ENCODE measurements around the gene PSRC1.
"Not testable (repeated sequence)": the region's sequence is repeated elsewhere in the genome, so short reads cannot be mapped to it uniquely, and the experiment has no call there.

The PSRC1 gene

DNA sequence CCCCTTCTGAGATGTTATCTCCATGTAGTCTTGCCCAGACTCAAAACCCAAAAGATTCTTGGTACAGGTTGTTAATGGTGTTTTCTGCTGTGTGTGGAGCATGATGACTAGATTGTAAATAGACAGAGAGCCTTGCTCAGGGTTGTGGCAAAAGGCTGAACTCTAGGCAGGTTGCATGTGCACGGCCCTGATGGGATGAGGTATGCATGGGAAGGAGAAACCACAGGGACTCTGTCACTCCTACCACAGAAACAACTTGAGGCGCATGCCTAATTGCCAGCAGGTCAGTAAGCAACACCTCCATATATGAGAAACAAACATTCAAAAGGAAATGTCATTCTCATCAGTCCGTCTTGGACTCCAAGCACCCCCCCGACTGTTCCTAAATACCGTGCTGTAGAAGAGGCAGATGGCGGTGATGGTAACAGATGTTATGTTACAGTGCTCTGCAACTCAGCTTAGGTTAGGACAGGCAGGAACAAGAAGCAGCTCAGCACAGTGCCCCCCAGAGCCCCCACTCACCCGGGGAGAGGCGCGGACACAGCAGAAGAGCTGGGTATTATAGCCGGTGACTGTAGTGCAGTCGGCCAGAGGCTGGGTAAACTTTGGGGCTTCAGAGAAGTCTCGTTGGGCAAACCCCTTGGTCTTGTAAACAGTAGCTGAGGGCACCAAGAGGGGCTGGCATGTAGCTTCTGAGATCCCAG lies 12.9 kb upstream of the PSRC1 start:
- no peak for DNase-seq

- no peak for DNase-seq
These were observed 11.5 kb upstream of the PSRC1 start for GRCh38 chr1:109294481-109294880.

- no peak for DNase-seq
These were observed 10.1 kb upstream of the PSRC1 start for GRCh38 chr1:109293026-109293425.

DNA sequence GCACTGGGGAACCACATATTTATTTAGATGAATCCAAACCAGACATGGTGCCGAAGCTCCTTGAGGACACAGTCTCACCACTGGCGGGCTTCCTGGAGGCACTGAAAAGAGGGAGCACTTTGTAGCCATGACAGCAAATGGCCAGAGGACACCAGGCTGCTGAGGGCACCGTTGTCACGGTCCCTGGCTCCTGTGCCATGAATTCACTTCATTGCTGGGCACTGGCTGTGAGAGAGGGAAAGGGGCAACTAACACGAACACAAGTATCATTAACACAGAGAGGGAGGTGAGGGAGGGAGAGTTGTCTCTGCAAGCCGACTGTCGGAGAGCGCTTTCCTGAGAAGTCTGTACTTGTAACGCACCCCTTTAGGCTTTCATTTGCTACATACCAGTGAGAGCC lies 9.4 kb upstream of the PSRC1 start:
- DNase-seq: no peak

- DNase-seq: peak; percentile 56 to 57
These were observed 8.1 kb upstream of the PSRC1 start for GRCh38 chr1:109290998-109291397.

DNA sequence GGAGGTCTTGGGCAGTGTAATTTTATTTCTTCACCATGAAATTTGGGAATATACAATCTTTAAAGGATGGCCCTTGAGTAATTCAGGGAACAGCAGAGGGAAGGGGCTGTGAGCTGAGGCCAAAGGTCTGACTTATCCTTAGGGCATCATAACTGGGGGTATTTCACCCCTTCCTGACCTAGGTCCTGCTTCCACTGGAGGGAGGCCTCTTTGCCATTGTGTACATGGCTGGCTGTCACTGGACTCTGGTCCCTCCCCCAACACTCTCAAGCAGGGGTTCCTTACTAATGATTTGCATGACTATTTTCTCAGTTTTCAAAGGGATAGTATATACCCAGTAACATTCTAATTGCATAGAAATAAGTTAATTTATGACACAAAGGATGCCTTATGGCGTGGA lies 7.2 kb upstream of the PSRC1 start:
- DNase-seq: no peak

GRCh38 chr1:109286762-109287161 lies 3.8 kb upstream of the PSRC1 start:
- DNase-seq: not testable (repeated sequence)

DNA sequence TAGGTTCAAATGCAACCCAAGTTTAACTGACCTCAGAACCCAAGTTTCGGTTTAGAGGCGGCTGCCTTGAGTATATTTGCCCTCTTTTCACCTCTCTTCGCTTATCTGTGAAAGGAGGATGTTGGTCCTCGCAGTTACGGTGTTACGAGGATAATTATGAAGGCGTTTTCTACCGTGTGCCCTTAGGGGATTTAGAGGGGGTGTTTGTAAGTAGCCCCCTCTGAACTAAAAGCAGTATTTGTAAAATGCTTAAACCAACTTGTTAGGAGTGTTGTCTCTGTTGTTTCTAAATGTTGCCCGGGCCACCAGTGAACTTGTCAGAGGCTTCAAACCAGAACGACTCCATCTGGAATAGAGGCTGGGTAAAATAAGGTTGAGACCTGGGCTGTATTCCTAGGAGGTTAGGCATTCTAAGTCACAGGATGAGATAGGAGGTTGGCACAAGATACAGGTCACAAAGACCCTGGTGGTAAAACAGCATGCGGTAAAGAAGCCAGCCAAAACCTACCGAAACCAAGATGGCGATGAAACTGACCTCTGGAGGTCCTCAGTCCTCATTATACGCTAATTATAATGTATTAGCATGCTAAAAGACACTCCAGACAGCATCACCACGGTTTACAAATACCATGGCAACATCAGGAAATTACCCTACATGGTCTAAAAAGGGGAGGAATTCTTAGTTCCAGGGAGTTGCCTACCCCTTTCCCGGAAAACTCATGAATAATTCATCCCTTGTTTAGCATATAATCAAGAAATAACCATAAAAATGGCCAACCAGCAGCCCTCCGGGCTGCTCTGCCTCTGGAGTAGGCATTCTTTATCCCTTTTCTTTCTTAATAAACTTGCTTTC lies 1.0 kb upstream of the PSRC1 start:
- DNase-seq: no peak

DNA sequence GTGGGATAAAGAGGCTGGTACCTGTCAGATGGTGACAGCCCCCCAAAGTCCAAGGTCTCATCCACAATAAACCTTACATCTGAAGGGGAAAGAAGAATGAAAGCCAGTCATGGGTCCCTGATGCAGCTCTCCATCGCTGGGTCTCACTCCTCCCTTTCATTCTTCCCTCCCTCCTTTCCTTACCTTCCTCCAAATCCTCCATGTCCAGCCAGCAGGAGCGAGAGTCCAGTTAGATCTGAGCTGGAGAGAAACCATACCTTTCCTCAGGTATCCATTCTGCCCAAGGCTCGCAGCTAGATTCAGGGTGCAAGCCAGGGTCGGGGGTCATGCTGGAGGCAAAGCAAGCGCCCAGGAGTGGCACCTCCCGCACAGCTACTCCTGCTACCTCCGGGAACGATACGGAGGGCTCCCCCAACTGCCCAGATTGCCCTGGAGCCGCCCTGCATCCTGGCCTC lies 421 bp downstream of the PSRC1 start:
- DNase-seq: no peak

- DNase-seq: peak; percentile 48 to 55
These were observed 1.1 kb downstream of the PSRC1 start for GRCh38 chr1:109281680-109282496.

- DNase-seq: no peak
These were observed 2.1 kb downstream of the PSRC1 start for GRCh38 chr1:109280862-109281261.

GRCh38 chr1:109279615-109280278 lies 3.2 kb downstream of the PSRC1 start:
- DNase-seq: no peak

DNA sequence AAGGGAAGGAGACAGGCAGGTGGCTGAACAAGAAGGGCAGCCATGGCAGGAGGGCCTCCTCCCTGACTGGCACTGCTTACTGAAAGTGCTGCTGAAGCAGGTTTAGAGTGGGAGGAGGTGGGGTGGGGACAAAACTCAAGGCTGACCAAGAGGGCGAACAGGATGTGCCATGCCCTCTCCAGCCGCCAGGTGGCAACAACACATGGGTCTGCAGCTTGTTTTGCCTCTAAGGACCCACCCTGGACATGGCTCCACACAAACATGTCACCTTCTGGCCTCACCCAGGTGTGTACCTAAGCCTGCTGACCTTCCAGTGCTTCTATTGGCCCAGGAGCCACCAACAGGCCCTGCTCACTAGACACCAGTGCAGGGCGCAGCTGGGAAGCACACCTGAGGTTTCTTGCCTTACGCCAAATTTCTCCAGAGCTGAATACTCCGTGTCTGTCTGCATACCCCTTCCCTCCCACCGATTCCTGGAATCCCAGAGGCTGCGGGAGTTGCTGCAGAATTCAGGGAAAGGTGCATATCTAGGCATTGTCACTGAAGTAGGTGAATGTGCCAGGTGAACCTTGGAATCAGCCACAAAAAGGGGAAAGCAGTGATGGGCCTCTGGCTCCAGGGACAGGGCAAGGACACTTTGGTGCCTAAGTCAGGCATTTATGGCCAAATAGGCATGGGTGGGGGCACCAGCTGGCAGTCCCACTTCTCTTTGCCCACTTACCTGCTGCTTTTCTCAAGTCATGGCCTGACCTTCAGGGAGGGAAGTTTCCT lies 5.3 kb downstream of the PSRC1 start:
- peak; percentile 62 to 86 for DNase-seq

DNA sequence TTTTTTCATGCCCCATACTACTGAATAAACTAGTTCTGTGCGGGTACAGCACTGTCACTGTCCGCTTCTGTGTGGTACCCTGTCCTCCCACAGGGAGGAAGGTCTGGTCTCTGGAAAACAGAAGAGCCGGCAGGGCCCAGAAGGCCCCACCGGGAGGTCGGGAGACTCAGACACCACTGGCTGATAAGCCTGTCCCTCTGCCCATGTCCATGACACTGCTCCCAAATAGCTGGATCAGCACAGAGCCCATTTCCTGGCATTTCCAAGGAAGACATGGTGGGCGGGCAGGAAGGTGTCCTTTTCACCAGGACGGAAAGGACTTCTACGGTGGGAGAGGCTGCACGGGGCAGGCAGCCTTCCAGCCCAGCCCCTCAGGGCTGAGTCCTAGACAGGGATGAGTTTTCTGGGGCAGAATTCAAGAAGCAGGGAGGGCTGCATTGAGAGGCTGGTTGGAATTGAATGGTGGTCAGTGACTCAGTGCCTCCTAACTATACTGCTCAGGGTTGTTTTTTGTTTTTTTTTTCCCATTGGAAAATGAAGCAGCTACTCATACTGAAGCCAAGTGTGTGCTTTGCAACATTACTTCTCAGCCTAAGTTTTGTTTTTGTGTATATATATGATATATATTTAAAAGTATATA lies 7.1 kb downstream of the PSRC1 start:
- no peak for DNase-seq

DNA sequence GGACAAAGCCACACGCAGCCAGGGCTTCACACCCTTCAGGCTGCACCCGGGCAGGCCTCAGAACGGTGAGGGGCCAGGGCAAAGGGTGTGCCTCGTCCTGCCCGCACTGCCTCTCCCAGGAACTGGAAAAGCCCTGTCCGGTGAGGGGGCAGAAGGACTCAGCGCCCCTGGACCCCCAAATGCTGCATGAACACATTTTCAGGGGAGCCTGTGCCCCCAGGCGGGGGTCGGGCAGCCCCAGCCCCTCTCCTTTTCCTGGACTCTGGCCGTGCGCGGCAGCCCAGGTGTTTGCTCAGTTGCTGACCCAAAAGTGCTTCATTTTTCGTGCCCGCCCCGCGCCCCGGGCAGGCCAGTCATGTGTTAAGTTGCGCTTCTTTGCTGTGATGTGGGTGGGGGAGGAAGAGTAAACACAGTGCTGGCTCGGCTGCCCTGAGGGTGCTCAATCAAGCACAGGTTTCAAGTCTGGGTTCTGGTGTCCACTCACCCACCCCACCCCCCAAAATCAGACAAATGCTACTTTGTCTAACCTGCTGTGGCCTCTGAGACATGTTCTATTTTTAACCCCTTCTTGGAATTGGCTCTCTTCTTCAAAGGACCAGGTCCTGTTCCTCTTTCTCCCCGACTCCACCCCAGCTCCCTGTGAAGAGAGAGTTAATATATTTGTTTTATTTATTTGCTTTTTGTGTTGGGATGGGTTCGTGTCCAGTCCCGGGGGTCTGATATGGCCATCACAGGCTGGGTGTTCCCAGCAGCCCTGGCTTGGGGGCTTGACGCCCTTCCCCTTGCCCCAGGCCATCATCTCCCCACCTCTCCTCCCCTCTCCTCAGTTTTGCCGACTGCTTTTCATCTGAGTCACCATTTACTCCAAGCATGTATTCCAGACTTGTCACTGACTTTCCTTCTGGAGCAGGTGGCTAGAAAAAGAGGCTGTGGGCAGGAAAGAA lies 8.1 kb downstream of the PSRC1 start:
- DNase-seq: peak in 1 of 2 donors; percentile 16

GRCh38 chr1:109273570-109274288 lies 9.2 kb downstream of the PSRC1 start:
- no peak for DNase-seq

DNA sequence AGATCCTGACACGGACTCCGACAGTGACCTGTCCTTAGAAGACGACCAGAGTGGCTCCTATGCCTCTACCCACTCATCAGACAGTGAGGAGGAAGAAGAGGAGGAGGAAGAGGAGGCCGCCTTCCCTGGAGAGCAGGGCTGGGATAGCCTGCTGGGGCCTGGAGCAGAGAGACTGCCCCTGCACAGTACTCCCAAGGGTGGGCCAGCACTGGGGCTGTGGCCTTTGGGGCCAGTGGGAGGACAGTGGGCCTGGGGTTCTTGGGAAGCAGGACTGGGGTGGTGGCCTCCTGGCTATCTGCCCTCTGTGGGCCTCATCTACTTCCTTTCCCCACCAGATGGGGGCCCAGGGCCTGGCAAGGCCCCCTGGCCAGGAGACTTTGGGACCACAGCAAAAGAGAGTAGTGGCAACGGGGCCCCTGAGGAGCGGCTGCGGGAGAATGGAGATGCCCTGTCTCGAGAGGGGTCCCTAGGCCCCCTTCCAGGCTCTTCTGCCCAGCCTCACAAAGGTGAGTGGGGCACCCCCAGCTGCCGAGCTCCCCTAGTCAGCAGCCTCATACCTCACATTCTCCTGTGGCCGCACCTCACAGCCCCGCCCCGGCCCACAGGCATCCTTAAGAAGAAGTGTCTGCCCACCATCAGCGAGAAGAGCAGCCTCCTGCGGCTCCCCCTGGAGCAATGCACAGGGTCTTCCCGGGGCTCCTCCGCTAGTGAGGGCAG lies 10.0 kb downstream of the PSRC1 start:
- no peak for DNase-seq

DNA sequence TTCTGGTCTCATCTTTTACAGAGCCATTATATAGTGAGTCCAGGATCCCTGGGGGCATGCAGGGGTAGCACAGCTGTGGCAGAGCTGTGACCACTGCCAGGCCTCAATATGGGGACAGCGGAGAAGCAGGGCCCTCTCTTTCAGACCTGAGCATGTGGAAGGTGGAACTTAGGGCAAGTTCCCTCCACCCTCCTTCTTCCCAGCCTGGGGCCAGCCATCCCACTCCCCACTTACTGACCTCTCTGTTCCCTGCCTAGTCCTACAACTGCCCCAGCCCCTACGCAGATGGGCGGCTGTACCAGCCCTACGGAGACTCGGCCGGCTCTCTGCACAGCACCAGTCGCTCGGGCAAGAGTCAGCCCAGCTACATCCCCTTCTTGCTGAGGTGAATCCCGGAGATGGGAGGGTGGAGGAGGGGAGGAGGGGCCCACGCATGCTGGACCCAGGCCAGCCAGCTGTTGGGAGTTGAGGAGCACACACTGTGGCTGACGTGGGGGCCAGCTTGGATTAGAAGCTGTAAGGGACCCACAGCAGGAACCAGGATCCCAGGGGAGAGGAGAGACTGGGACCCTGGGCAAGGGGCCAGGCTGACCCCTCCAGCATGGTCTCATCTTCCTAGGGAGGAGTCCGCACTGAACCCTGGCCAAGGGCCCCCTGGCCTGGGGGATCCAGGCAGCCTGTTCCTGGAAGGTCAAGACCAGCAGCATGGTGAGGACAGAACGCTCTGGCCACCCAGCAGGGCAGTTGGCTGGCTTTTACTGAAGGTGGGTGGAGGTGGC lies 10.7 kb downstream of the PSRC1 start:
- no peak for DNase-seq
